Natural killer cell treated with Interleukin-12 subunit alpha and Interleukin-12 subunit beta and Interleukin-15 and Interleukin-18, amount 100 ng/mL, for 72 hours (primary cell): Measurements from ENCODE around the gene HID1. TPM values are rescaled to one million over a fixed set of nuclear protein-coding genes. Genes with fewer than 3 reads are reported as not detected.
A peak's percentile ranks its signal among the peaks of the same experiment; 100 is the strongest.
"Not testable (repeated sequence)": the region's sequence is repeated elsewhere in the genome, so short reads cannot be mapped to it uniquely, and the experiment has no call there.

Experiments
- ATAC-seq, 2 donors: fragments of 150-1000 bp; cut with Tn5 transposase in 1 of 2; sonication (Bioruptor Pico), chemical (Tn5 transposase) in 1 of 2; 2 replicates each; pipeline ENCODE4 v1.10.0; 2021
- DNase-seq: peaks from one replicate; pipeline ENCODE4 v3.0.0; 2022; ENCODE audit warnings: low spot score
- H3K27ac Mint-ChIP-seq, 2 donors: 1 replicate in 1 of 2; 2 replicates in 1 of 2; pipeline ENCODE4 v1.8.0; 2022; ENCODE audit warnings: mixed read lengths in 2 of 2, mild to moderate bottlenecking in 1 of 2, moderate library complexity in 1 of 2
- H3K27me3 Mint-ChIP-seq, 2 donors: 1 replicate in 1 of 2; 2 replicates in 1 of 2; pipeline ENCODE4 v1.8.0; 2022; ENCODE audit warnings: mixed read lengths in 2 of 2
- H3K36me3 Mint-ChIP-seq: one replicate; pipeline ENCODE4 v1.8.0; 2022; ENCODE audit warnings: mixed read lengths
- H3K4me1 Mint-ChIP-seq, 2 donors: 1 replicate in 1 of 2; 2 replicates in 1 of 2; pipeline ENCODE4 v1.8.0; 2022; ENCODE audit warnings: low read depth in 2 of 2, mixed read lengths in 2 of 2, mild to moderate bottlenecking in 1 of 2
- H3K4me3 Mint-ChIP-seq: one replicate; pipeline ENCODE4 v1.8.0; 2022; ENCODE audit warnings: mixed read lengths
- H3K9me3 Mint-ChIP-seq: 2 replicates; pipeline ENCODE4 v1.8.0; 2022; ENCODE audit warnings: mixed read lengths
- total RNA-seq, 2 donors: library from RNA; stranded (reverse); gene quantifications; one replicate each; pipeline ENCODE4 v1.2.3, GENCODE V29; 2022

Gene HID1
- total RNA-seq, 2 donors from 2014 or later, result 0.47 to 0.83 TPM

- not testable (repeated sequence) for H3K4me1 Mint-ChIP-seq
Measured at GRCh38 chr17:75006084-75006483, 33.5 kb upstream of the HID1 start.

GRCh38 chr17:75005291-75005690 lies 32.7 kb upstream of the HID1 start:
- no peak overlapping the region for H3K4me3 Mint-ChIP-seq
- no peak overlapping the region for H3K27ac Mint-ChIP-seq
- H3K9me3 Mint-ChIP-seq, result no peaks in the 10 kb centered on the region
- DNase-seq, result no peak
- no peak for ATAC-seq
- H3K4me1 Mint-ChIP-seq, result no peaks in the 10 kb centered on the region
- peaks cover 0 to 3% of the 10 kb centered on the region in 2 donors for H3K27me3 Mint-ChIP-seq
- H3K36me3 Mint-ChIP-seq, result no peaks in the 10 kb centered on the region

More at GRCh38 chr17:75006084-75006483, 33.5 kb upstream of the HID1 start:
- H3K9me3 Mint-ChIP-seq, H3K27me3 Mint-ChIP-seq, DNase-seq, ATAC-seq, H3K36me3 Mint-ChIP-seq, H3K27ac Mint-ChIP-seq, H3K4me3 Mint-ChIP-seq: not testable (repeated sequence)

- Mint-ChIP-seq H3K9me3 (no peaks in the 10 kb centered on the region), H3K36me3 (no peaks in the 10 kb centered on the region), H3K4me1 (no peaks in the 10 kb centered on the region), H3K4me3 (no peak overlapping the region), H3K27ac (no peak overlapping the region), H3K27me3 (peaks cover 0 to 3% of the 10 kb centered on the region in 2 donors)
- no peak for ATAC-seq
- DNase-seq, result no peak
Measured at GRCh38 chr17:75004371-75004770, 31.8 kb upstream of the HID1 start.

GRCh38 chr17:75003957-75004355 lies 31.4 kb upstream of the HID1 start:
- H3K27ac Mint-ChIP-seq, result no peak overlapping the region
- ATAC-seq, result no peak
- peaks cover 0 to 3% of the 10 kb centered on the region in 2 donors for H3K27me3 Mint-ChIP-seq
- DNase-seq, result no peak
- H3K4me1 Mint-ChIP-seq, result no peaks in the 10 kb centered on the region
- H3K4me3 Mint-ChIP-seq, result no peak overlapping the region
- H3K9me3 Mint-ChIP-seq, result no peaks in the 10 kb centered on the region
- no peaks in the 10 kb centered on the region for H3K36me3 Mint-ChIP-seq

GRCh38 chr17:75003070-75003956 lies 30.8 kb upstream of the HID1 start:
- Mint-ChIP-seq H3K27me3 (peaks cover 0 to 3% of the 10 kb centered on the region in 2 donors), H3K9me3 (no peaks in the 10 kb centered on the region), H3K4me1 (no peaks in the 10 kb centered on the region), H3K4me3 (no peak overlapping the region), H3K36me3 (no peaks in the 10 kb centered on the region), H3K27ac (no peak overlapping the region)
- peak in 1 of 2 donors; percentile 23 for ATAC-seq
- DNase-seq, result no peak

- Mint-ChIP-seq H3K27me3 (peaks cover 0 to 3% of the 10 kb centered on the region in 2 donors), H3K27ac (no peak overlapping the region), H3K4me3 (no peak overlapping the region), H3K36me3 (no peaks in the 10 kb centered on the region), H3K4me1 (no peaks in the 10 kb centered on the region), H3K9me3 (no peaks in the 10 kb centered on the region)
- ATAC-seq (no peak), DNase-seq (no peak)
Measured at GRCh38 chr17:75001915-75002843, 29.6 kb upstream of the HID1 start.

- Mint-ChIP-seq H3K4me3 (no peak overlapping the region), H3K9me3 (no peaks in the 10 kb centered on the region), H3K27ac (no peak overlapping the region), H3K4me1 (no peaks in the 10 kb centered on the region), H3K36me3 (no peaks in the 10 kb centered on the region), H3K27me3 (no peaks in the 10 kb centered on the region)
- DNase-seq (no peak), ATAC-seq (no peak)
Measured at GRCh38 chr17:74999523-74999922, 27.0 kb upstream of the HID1 start.

- Mint-ChIP-seq H3K4me3 (no peak overlapping the region), H3K9me3 (no peaks in the 10 kb centered on the region), H3K27ac (no peak overlapping the region), H3K4me1 (no peaks in the 10 kb centered on the region), H3K27me3 (no peaks in the 10 kb centered on the region), H3K36me3 (no peaks in the 10 kb centered on the region)
- ATAC-seq (no peak), DNase-seq (no peak)
Measured at GRCh38 chr17:74998783-74999182, 26.2 kb upstream of the HID1 start.

GRCh38 chr17:74995847-74996246 lies 23.3 kb upstream of the HID1 start:
- Mint-ChIP-seq H3K4me1 (no peaks in the 10 kb centered on the region), H3K27me3 (peaks cover 3 to 6% of the 10 kb centered on the region in 2 donors), H3K9me3 (no peaks in the 10 kb centered on the region), H3K4me3 (no peak overlapping the region), H3K36me3 (no peaks in the 10 kb centered on the region), H3K27ac (no peak overlapping the region)
- no peak for DNase-seq
- ATAC-seq, result no peak

- no peak overlapping the region for H3K4me3 Mint-ChIP-seq
- H3K9me3 Mint-ChIP-seq, result no peaks in the 10 kb centered on the region
- ATAC-seq (no peak), DNase-seq (no peak)
- H3K36me3 Mint-ChIP-seq, result no peaks in the 10 kb centered on the region
- H3K4me1 Mint-ChIP-seq, result no peaks in the 10 kb centered on the region
- H3K27me3 Mint-ChIP-seq, result peaks cover 8 to 9% of the 10 kb centered on the region in 2 donors
- no peak overlapping the region for H3K27ac Mint-ChIP-seq
Measured at GRCh38 chr17:74994440-74994839, 21.9 kb upstream of the HID1 start.

GRCh38 chr17:74992223-74992622 lies 19.7 kb upstream of the HID1 start:
- Mint-ChIP-seq H3K9me3 (no peaks in the 10 kb centered on the region), H3K27me3 (peaks cover 12 to 13% of the 10 kb centered on the region in 2 donors), H3K4me1 (peaks cover 1% of the 10 kb centered on the region in 2 donors), H3K4me3 (no peak overlapping the region), H3K36me3 (no peaks in the 10 kb centered on the region), H3K27ac (no peak overlapping the region)
- DNase-seq (no peak), ATAC-seq (no peak)

- Mint-ChIP-seq H3K4me1 (peaks cover 4 to 8% of the 10 kb centered on the region in 2 donors), H3K27me3 (peaks cover 13 to 14% of the 10 kb centered on the region in 2 donors)
Measured at GRCh38 chr17:74990581-74991105, 18.1 kb upstream of the HID1 start.

GRCh38 chr17:74987909-74988711 lies 15.6 kb upstream of the HID1 start:
- peak overlapping the region; percentile 61 for H3K4me3 Mint-ChIP-seq
- H3K36me3 Mint-ChIP-seq, result no peaks in the 10 kb centered on the region
- no peak overlapping the region for H3K27ac Mint-ChIP-seq
- ATAC-seq, result peak; percentile 62 to 64
- no peaks in the 10 kb centered on the region for H3K9me3 Mint-ChIP-seq
- H3K27me3 Mint-ChIP-seq, result peaks cover 13 to 14% of the 10 kb centered on the region in 2 donors
- DNase-seq, result no peak
- H3K4me1 Mint-ChIP-seq, result peaks cover 4 to 8% of the 10 kb centered on the region in 2 donors

More at GRCh38 chr17:74990581-74991105, 18.1 kb upstream of the HID1 start:
- H3K27ac Mint-ChIP-seq, result no peak overlapping the region
- DNase-seq (no peak), ATAC-seq (no peak)
- H3K36me3 Mint-ChIP-seq, result no peaks in the 10 kb centered on the region
- no peaks in the 10 kb centered on the region for H3K9me3 Mint-ChIP-seq
- no peak overlapping the region for H3K4me3 Mint-ChIP-seq
